HG02884 (cell line): ENCODE measurements around the gene STAM.

Experiments
- ATAC-seq: cut with Tn5 transposase; IDR thresholded peaks from one replicate; pipeline ENCODE4 v1.9.1; 2021; ENCODE audit warnings: mild to moderate bottlenecking, moderate library complexity; ENCODE audit not compliant: unreplicated experiment

The STAM gene

DNA sequence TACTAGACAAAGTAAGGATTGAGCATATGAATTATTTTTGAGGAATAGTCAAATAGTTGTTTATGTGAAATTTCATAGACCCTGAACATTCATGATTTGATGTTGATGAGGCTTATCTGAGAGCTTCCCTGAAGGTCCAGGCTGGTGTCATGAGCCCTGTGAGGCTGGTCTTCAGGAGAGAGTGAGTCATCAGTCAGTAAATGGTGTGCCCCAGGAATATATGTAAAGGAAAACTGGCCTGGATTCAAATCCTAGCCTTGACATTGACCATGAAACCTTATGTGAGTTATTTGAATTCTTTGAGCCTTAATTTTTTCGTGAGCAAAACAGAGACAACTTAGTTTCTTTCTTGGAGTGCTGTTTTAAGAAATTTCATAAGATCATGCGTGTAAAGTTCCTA lies 114.2 kb downstream of the STAM start:
- no peak for ATAC-seq

DNA sequence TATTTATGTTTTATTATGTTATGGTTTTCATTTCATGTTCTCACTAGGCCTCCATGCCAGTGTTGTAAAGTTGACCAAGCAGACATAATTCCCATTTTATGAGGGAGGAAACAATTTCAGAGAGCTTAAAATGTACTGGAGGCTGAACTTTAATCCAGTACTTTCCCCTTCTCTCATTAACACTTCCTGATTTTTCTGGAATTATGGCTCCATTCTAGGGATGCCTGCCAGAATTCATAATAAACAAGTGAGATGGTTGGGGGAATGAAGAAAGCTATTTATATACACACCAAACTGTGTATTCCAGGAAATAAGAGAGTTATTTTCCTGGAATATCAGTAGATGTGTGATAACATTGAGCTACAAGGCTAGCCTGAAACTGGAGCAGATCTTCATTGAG lies 114.9 kb downstream of the STAM start:
- no peak for ATAC-seq

DNA sequence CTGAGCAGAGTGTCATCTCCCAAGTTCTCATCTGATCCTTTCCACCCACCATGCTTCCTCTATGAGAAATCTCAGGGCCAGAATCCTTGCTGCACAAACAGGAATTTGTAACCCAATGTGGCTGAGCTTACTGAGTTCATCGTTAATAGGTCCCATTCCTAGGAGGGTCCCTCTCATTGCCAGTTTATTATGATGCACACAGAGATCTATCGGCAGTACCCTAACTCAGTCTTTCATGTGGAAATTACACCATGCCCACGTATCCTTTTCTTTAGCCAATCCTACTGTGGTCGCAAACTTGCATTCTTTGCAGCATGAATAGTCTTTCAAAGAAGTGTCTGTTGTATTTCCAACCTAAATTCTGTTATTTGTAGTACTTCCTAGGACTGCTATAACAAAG lies 120.2 kb downstream of the STAM start:
- ATAC-seq: no peak

DNA sequence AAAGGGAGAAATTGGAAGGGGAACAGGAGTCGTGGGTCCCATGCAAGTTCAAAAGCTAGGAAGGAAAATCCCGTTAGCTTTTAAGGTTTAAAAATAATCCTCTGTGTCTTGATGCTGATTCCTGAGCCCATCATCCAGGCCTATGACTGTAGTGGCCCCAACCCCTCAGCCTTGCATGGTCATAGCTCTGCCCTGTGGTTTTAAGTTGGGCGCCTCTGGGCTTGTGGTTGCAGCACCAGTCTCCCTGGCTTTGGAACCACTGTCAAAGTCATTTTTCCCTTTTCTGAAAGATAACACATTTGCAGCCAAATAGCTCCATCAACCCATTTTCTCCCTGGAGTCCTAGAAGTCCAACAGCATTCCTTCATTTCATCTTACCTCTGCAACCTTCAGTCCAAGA lies 121.7 kb downstream of the STAM start:
- ATAC-seq: no peak
